Liver (tissue), 2 donors: ENCODE results near the gene EPS8.

Experiments used
- CTCF ChIP-seq: fragments of 150-350 bp; IDR thresholded peaks from 2 replicates; pipeline ENCODE4 v1.5.1; 2017; ENCODE audit warnings: improper control_type of control experiment, low read depth, low read length; ENCODE audit not compliant: missing input control
- FOXA2 ChIP-seq: IDR thresholded peaks from 2 replicates; pipeline ENCODE4 v1.6.1; 2016; ENCODE audit warnings: antibody characterized with exemption
- REST ChIP-seq: IDR thresholded peaks from 2 replicates; pipeline ENCODE4 v1.6.1; 2016; ENCODE audit warnings: antibody characterized with exemption, mild to moderate bottlenecking
- donor health status: healthy.

DNA sequence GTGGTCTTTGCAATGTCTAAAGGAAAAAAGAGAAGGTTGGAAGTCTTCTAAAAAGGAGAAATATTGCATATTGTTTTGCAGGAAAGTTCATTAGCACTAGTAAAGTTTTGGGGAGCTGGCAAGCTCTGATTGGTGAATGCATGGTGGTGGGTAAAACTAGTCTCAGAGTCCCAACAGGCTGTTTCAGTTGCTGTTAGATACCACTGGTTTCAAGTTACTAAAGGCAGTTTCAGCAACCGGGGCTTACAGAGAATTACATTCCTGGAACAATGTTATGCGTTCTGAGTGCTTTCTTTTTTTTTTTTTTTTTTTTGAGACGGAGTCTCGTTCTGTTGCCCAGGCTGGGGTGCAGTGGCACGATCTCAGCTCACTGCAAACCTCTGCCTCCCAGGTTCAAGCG, 208.2 kb downstream of the EPS8 start:
- TF ChIP-seq FOXA2 (no peak), REST (no peak), CTCF (no peak)
